Skin epidermis (tissue), 12 donors: ENCODE data around the gene ZNF408.

Experiments
- H3K27ac ChIP-seq, 21 experiments: fragments of 200-600 bp; sonication (generic) in 11 of 21; one replicate each; pipeline ENCODE4 v1.5.0; 2020; ENCODE audit warnings: mild to moderate bottlenecking in 3 of 21, inconsistent platforms in 2 of 21, moderate library complexity in 2 of 21
- H3K4me3 ChIP-seq, 7 experiments: fragments of 200-600 bp; sonication (generic) in 2 of 7; one replicate each; pipeline ENCODE4 v1.5.0; 2020; ENCODE audit warnings: inconsistent platforms in 2 of 7, mild to moderate bottlenecking in 2 of 7, moderate library complexity in 1 of 7

The ZNF408 gene

DNA sequence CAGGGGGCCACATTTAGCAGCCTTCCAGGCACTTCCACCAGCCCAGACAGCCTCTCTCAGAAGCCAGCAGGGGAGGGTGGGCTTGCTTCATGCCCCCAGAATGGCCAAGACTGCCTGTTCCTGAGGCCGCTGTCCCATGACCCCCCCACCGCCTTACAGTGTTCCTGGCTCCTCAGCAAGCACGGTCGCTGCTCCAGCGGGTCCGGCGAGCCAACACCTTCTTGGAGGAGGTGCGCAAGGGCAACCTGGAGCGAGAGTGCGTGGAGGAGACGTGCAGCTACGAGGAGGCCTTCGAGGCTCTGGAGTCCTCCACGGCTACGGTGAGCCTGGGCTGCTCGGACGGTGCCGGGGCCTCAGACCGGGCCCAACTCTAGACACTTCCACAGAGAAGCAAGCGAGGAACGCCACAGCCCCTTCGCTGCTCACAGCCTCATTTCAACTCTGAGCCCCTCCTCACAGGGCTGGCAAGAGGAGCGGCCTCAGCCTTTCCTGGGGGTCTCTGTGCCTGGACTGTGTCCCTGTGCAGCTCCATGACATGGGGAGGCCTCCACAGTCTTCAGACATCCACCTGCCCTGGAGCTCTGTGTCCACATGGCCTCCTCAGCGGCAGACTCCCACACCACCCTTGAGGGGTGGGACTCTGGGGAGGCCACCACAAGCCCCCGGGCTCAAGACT is 18.9 kb downstream of the ZNF408 start:
- no peak overlapping the region for H3K27ac ChIP-seq
- H3K4me3 ChIP-seq = no peak overlapping the region

DNA sequence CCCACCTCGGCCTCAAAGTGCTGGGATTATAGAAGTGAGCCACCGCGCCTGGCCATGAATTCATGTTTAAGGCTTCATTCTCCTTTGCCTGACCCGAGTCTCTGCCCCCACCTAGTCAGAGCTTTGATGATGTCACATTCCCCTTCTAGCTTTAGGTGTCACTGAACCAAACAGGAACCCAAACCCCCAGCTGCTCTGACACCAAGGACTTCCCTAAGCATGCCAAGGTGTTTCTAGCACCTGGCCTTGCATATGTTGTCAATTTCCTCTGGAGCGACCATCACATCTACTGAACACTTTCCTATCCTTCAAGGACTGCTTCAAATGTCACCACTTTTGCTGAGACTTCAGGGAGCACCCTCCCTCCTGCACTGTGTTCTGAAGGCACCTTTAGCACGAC is 20.5 kb downstream of the ZNF408 start:
- Histone ChIP-seq H3K27ac (no peak overlapping the region), H3K4me3 (no peak overlapping the region)

DNA sequence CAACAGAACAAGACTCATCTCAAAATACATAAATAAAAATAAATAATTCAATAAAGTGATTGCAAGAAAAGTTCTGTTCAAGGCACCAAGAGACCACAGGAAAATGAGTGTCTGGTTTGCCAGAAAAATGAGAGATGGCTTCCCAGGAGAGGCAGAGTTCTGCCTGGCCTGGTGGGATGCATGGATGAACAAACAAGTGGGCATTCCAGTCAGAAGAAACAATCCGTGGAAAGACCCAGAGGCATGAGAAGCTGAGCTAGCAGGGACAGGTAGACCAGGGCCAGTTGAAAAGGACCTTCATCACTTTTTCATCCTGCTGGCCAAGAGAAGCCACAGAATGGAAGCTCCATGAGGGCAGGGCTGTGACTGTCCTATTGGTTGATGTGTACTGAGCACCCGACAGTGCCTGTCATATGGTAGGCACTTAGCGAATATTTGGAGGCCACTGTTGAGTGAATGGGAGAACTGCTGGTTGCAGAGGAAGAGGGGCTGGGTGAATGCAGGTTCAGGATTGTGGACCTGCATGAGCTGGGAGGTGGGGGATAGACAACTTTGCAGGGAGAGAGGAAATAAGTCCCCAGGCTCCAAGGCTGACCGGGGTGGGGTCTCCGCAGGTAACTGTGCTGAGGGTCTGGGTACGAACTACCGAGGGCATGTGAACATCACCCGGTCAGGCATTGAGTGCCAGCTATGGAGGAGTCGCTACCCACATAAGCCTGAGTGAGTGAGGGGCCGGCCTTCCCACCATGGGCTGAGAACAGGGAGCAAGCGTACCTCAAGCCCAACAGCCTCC is 21.9 kb downstream of the ZNF408 start:
- H3K4me3 ChIP-seq = no peak overlapping the region

DNA sequence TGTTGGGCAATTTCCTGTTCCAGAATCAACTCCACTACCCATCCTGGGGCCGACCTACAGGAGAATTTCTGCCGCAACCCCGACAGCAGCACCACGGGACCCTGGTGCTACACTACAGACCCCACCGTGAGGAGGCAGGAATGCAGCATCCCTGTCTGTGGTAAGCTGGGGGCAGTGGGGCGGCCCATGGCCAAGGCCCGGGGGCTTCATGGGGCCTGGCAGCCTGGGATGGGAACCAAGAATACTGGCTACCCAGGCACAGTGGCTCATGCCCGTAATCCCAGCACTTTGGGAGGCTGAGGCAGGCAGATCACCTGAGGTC is 22.5 kb downstream of the ZNF408 start:
- no peak overlapping the region for H3K4me3 ChIP-seq

More for the DNA sequence above, 21.9 kb downstream of the ZNF408 start:
- no peak overlapping the region for H3K27ac ChIP-seq

DNA sequence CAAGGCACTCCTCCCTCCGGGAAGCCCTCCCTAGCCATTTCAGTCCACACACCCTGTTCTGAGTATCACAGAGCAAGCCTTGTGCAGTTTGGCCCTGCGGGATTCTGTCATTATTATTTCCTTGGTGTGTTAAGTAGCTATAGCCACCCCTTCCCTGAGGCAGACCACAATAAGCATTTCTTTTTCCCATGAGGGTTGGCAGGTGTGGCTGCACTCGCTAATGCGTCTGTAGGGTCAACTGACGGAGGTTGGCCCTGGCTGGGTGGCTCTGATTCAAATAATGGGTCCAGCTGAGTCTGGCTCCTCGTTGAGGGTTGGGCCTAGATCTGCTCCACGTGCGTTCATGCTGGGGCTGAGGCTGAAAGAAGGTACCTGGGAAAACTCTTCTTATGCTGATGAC is 23.3 kb downstream of the ZNF408 start:
- Histone ChIP-seq H3K4me3 (no peak overlapping the region), H3K27ac (peak overlapping the region in 1 of 21 experiments; percentile 31)

More for the DNA sequence above, 22.5 kb downstream of the ZNF408 start:
- peak overlapping the region in 2 of 21 experiments; percentile 6 to 31 for H3K27ac ChIP-seq

DNA sequence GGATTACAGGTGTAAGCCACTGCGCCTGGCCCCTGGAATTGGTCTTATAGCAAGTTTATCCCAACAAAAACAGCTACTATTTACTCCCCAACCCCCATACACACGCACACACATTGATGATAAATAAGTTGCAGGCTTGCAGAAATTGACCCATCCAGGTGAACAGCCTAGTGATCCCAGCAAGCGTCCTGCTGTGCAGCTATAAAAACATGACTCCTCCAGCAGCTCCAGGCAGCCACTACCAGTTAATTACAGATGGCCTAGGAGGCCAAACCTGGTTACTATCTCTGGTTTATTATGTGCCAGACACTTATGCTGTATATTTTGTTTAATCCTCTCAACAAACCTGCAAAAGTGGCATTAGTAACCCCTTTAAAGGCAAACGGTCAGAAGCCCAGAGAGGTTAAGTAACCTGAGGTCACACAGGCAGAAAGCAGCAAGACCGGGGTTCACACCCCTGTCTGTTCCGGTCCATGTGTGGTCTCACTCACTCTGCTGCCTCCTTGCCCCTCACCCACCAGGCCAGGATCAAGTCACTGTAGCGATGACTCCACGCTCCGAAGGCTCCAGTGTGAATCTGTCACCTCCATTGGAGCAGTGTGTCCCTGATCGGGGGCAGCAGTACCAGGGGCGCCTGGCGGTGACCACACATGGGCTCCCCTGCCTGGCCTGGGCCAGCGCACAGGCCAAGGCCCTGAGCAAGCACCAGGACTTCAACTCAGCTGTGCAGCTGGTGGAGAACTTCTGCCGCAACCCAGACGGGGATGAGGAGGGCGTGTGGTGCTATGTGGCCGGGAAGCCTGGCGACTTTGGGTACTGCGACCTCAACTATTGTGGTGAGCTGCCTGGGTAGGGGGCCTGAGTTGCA is 24.7 kb downstream of the ZNF408 start:
- H3K27ac ChIP-seq = no peak overlapping the region

DNA sequence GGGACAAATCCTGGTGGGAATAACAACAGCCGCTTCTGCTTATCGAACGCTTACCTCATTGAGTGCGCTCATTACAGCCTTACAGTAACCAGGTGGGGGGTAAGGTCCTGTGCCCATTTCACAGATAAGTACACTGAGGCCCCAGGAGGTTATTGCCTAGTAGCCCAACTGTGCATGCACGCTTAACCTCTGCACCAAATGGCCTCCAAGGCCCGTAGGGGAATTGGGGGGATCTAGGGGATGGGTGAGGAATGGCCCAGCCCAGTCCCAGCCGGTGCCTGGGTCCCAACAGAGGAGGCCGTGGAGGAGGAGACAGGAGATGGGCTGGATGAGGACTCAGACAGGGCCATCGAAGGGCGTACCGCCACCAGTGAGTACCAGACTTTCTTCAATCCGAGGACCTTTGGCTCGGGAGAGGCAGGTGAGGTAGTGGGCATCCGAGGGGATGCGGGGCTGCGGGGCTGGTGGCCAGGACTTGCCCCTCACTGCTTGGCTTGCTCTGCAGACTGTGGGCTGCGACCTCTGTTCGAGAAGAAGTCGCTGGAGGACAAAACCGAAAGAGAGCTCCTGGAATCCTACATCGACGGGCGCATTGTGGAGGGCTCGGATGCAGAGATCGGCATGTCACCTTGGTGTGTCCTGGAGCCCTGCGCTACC is 25.5 kb downstream of the ZNF408 start:
- Histone ChIP-seq H3K27ac (no peak overlapping the region), H3K4me3 (no peak overlapping the region)

More for the DNA sequence above, 24.7 kb downstream of the ZNF408 start:
- H3K4me3 ChIP-seq = no peak overlapping the region

DNA sequence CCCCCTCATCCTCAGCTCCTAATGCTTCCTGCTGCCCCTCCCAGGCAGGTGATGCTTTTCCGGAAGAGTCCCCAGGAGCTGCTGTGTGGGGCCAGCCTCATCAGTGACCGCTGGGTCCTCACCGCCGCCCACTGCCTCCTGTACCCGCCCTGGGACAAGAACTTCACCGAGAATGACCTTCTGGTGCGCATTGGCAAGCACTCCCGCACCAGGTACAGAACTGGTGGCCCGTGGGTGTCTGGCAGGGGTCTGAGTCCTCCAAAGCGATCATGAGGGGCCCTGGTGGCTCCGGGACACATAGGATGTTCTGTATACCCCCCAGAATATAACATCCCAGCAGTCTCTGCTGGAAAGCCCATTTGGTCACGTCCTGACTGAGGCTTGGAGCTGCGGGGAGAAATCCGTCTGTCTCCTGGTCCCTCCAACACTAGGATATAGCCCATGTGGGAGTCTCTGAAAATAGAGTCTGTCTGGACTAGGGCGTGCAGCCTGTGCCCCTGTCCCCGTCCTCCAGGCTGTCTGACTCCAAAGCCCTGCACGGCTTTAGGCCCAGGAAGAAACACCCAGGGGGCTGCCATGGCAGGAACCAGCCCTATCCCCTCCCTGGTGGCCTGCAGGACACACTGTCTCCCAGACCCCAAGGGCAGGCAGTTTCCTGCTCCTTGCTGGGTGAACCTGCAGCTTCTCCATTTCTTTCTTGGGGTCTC is 27.3 kb downstream of the ZNF408 start:
- H3K27ac ChIP-seq = no peak overlapping the region
- no peak overlapping the region for H3K4me3 ChIP-seq

DNA sequence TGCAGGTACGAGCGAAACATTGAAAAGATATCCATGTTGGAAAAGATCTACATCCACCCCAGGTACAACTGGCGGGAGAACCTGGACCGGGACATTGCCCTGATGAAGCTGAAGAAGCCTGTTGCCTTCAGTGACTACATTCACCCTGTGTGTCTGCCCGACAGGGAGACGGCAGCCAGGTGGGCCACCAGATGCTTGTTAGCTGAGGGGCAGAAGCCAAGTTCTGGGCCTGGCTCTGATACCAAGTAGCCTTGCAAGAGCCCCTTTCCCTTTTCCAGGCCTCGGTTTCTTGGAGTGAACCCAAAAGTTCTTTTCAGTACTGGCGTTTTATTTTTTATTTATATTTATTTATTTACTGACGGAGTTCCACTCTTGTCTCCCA is 27.8 kb downstream of the ZNF408 start:
- Histone ChIP-seq H3K27ac (no peak overlapping the region), H3K4me3 (no peak overlapping the region)

DNA sequence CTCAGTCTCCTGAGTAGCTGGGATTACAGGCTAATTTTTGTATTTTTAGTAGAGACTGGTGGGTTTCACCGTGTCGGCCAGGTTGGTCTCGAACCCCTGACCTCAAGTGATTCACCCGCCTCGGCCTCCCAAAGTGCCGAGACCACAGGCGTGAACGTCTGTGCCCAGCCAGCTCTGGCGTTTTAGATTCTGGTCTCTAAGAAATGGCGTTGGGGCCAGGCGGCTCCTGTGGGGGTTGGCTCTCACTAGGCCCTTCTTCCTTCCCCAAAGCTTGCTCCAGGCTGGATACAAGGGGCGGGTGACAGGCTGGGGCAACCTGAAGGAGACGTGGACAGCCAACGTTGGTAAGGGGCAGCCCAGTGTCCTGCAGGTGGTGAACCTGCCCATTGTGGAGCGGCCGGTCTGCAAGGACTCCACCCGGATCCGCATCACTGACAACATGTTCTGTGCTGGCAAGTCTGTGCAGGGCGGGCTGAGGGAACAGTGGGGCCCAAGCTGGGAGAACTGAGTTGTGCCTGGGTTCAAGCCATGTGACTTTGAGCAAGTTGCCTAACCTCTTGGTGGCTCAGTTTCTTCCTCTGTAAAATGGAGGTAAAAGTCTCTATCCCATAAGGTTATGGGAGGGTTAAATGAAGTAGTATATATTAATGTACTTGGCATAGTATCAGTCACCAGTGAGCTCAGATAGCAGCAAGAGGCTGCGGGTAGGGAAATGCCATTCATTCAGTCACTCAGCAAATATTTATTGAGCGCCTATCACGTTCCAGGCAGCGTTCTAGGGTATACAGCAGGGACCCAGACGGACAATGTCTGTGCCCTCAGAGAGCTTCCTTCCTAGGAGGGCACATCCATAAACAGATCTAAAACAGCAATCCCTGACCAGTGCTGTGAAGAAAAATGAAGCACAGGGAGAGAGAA is 28.5 kb downstream of the ZNF408 start:
- Histone ChIP-seq H3K4me3 (no peak overlapping the region), H3K27ac (no peak overlapping the region)

DNA sequence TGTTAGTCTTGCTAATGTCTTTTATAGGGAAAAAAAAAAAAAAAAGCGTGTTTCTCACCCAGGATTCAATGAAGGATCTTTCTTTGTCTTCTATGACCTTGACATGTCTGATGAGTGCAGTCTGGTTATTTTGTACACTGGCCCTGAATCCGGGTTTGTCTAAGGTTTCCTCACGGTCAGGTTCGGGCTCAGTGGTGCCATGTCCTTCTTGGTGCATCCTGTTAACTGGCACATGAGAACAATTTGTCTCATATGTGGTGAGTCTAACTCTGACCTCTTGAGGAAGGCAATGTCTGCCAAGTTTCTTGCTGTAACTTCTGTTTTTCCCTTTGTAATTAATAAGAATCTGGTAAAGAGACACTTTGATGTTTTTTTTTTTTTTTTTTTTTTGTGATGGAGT is 30.7 kb downstream of the ZNF408 start:
- Histone ChIP-seq H3K27ac (no peak overlapping the region), H3K4me3 (no peak overlapping the region)

DNA sequence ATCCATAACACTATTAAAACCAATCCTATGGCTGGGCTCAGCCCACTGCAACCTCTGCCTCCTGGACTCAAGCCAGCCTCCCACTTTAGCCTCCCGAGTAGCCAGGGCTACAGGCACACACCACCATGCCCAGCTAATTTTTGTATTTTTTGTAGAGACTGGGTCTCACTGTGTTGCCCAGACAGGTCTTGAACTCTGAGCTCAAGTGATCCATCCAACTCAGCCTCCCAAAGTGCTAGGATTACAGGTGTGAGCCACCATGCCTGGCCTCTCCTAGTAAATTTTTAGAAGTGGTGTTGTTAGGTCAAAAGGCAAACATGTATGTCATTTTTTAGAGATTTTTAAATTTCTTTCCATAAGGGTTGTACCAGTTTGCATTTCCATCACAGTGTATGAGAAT is 32.4 kb downstream of the ZNF408 start:
- Histone ChIP-seq H3K27ac (no peak overlapping the region), H3K4me3 (no peak overlapping the region)

DNA sequence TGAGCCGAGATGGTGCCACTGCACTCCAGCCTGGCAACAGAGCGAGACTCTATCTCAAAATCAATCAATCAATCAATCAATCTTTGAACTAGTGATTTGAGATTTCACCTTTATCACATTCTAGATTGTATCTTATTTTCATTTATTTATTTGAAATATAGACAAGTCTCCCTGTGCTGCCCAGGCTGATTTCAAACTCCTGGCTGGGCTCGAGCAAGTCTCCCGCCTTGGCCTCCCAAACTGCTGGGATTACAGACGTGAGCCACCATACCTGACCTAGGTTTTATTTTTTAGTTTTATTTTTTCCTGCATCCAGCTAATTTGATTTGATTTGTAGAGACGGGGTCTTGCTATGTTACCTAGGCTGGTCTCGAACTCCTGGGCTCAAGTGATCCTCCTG is 35.3 kb downstream of the ZNF408 start:
- no peak overlapping the region for H3K4me3 ChIP-seq
- H3K27ac ChIP-seq = no peak overlapping the region

DNA sequence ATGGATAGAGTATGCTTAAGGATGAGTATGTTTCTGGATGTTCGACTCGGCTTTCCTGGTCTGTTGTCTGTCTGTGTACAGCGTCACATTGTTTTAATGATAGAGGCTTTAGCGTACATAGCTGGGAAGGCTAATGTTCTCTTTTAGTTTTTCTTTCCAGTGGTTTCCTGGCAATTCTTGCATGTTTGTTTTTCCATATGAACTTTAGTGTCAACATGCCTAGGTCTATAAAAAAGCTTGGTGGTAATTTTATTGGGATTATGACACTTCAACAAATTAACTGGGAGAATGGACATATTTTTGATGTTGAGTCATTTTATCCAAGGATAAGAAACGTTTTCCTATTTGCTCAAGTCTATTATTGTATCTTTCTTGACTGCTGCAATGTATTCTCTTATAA is 35.8 kb downstream of the ZNF408 start:
- Histone ChIP-seq H3K27ac (no peak overlapping the region), H3K4me3 (no peak overlapping the region)

DNA sequence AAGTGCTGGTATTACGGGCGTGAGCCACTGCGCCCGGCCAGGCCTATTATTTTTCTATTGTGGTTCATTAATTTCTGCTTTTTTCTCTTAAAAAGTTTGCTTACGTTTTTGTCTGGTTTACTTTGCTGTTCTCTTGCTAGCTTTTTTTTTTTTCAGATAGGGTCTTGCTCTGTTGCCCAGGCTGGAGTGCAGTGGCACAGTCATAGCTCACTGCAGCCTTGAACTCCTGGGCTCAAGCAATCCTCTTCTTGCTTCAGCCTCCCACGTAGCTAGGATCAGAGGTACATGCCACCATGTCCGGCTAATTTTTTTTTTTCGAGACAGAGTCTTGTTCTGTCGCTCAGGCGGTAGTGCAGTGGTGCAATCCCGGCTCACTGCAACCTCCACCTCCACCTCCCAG is 36.9 kb downstream of the ZNF408 start:
- Histone ChIP-seq H3K27ac (no peak overlapping the region), H3K4me3 (no peak overlapping the region)

DNA sequence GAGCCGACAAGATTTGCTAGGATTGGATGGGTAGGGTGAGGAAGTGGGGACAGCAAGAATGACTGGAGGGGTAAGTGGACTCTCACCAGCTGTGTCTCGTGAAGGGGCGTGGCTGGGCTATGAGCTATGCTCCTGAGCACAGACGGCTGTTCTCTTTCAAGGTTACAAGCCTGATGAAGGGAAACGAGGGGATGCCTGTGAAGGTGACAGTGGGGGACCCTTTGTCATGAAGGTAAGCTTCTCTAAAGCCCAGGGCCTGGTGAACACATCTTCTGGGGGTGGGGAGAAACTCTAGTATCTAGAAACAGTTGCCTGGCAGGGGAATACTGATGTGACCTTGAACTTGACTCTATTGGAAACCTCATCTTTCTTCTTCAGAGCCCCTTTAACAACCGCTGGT is 38.1 kb downstream of the ZNF408 start:
- Histone ChIP-seq H3K27ac (no peak overlapping the region), H3K4me3 (no peak overlapping the region)

DNA sequence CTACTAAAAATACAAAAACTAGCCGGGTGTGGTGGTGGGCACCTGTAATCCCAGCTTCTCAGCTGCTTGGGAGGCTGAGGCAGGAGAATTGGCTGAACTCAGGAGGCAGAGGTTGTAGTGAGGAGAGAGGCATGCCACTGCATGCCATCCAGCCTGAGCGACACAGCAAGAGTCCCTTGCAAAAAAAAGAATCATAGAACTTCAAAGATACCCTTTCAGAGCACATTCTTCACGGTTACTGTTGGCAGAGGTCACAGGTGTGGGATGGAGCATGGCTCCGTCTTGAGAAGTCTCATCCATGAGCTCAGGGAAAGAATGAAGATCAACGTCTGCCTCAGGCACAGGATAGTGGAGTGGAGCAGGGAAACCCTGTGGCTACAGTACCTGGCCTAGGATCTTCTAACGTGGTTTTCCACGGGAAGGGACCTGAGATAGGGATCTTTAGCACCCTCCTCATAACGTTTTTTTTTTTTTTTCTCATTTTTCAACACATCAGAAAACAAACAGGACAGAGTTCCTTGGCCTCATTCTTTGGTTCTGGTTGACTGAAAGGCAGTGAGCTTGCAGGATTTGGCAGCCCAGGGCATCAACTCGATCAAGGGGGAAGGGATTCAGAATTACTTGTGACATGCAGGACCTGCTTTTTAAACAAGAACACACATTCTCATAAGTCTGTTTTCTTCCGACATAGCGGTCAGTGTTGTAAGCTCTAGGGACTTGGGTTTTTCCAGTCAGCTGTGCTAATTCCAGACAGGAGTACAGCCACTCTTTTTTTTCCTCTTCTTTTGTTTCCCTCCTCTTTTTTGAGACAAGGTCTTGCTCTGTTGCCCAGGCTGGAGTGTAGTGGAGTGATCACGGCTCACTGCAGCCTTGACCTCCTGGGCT is 41.0 kb downstream of the ZNF408 start:
- peak overlapping the region in 3 of 21 experiments; percentile 4 to 28 (median 6) for H3K27ac ChIP-seq
- no peak overlapping the region for H3K4me3 ChIP-seq
